Activated B cell treated with CpG ODN at 0.5 μM for 24 hours (primary cell): ENCODE results near the gene TCF7L2. TPM values are rescaled to one million over a fixed set of nuclear protein-coding genes. Genes with fewer than 3 reads are reported as not detected.

Experiments used
- ATAC-seq: fragments of 200-7000 bp; cut with Tn5 transposase; one replicate; pipeline ENCODE4 v1.10.0; 2021; ENCODE audit warnings: low read depth, mild to moderate bottlenecking, moderate library complexity
- CTCF ChIA-PET: fragments of 350-600 bp; sonication (Branson Sonifier 250); formaldehyde crosslinking; loops from one replicate; lab custom pipeline; 2021; ENCODE audit warnings: antibody characterized with exemption; lab: Charles Lee
- POLR2A ChIA-PET: fragments of 350-600 bp; sonication (Branson Sonifier 250); formaldehyde crosslinking; loops from one replicate; lab custom pipeline; 2021; ENCODE audit warnings: antibody characterized with exemption; lab: Charles Lee
- DNase-seq: peaks from one replicate; pipeline ENCODE4 v3.0.0; 2022
- H3K27ac Mint-ChIP-seq: one replicate; pipeline ENCODE4 v1.8.0; 2020; ENCODE audit warnings: mixed read lengths
- H3K27me3 Mint-ChIP-seq: one replicate; pipeline ENCODE4 v1.8.0; 2021; ENCODE audit warnings: mixed read lengths
- H3K36me3 Mint-ChIP-seq: one replicate; pipeline ENCODE4 v1.8.0; 2021; ENCODE audit warnings: low read depth, mixed read lengths
- H3K4me1 Mint-ChIP-seq: one replicate; pipeline ENCODE4 v1.8.0; 2021; ENCODE audit warnings: mixed read lengths
- H3K4me3 Mint-ChIP-seq: one replicate; pipeline ENCODE4 v1.8.0; 2020; ENCODE audit warnings: mild to moderate bottlenecking, mixed read lengths
- H3K9me3 Mint-ChIP-seq: one replicate; pipeline ENCODE4 v1.8.0; 2020; ENCODE audit warnings: mixed read lengths
- intact Hi-C: fragments of 100-400 bp; cut with micrococcal nuclease; formaldehyde crosslinking; loops from one replicate; pipeline ENCODE4 v1.15.1; 2024
- total RNA-seq: library from RNA; stranded (reverse); gene quantifications from 2 replicates; pipeline ENCODE4 v1.2.3, GENCODE V29; 2022
- TF ChIP-seq, protein P1 (sequence below): fragments of 200-600 bp; IDR thresholded peaks from one replicate; pipeline ENCODE4 v1.8.0; 2022; ENCODE audit warnings: antibody characterized with exemption, mild to moderate bottlenecking

The TCF7L2 gene
- total RNA-seq, 1 donor from 2014 or later = 2.2 TPM

DNA sequence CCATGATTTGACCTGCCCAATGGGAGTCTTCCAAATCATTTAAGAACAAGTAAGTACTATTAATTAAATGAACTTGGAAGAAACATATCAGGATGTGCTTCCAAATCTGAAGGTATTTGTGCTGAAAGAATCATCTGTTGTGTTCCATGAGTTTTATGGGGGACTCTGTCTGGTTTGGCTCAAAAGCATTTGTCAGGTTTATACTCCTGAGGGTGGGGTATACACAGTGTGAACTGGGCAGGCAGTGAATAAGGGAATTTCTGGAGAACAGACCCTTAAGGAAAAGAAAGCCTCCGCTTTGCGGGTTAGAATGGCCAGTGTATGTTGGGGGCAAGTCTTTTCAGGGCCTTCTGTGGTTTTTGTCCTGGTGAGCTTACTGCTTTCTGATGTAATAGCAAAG, 29.9 kb downstream of the TCF7L2 start:
- TF ChIP-seq, protein P1, sequence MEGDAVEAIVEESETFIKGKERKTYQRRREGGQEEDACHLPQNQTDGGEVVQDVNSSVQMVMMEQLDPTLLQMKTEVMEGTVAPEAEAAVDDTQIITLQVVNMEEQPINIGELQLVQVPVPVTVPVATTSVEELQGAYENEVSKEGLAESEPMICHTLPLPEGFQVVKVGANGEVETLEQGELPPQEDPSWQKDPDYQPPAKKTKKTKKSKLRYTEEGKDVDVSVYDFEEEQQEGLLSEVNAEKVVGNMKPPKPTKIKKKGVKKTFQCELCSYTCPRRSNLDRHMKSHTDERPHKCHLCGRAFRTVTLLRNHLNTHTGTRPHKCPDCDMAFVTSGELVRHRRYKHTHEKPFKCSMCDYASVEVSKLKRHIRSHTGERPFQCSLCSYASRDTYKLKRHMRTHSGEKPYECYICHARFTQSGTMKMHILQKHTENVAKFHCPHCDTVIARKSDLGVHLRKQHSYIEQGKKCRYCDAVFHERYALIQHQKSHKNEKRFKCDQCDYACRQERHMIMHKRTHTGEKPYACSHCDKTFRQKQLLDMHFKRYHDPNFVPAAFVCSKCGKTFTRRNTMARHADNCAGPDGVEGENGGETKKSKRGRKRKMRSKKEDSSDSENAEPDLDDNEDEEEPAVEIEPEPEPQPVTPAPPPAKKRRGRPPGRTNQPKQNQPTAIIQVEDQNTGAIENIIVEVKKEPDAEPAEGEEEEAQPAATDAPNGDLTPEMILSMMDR = no peak
- CTCF ChIA-PET = no interaction called here
- H3K4me1 Mint-ChIP-seq = peaks cover 17% of the 10 kb centered on the region
- ATAC-seq = no peak
- no peaks in the 10 kb centered on the region for H3K9me3 Mint-ChIP-seq
- POLR2A ChIA-PET = no interaction called here
- intact Hi-C loops = loop anchor here (2.0 to 10.0 kb wide), 3 partner anchors 17 to 705 kb away; no protein-coding TSS in a partner anchor
- H3K27me3 Mint-ChIP-seq = peaks cover 58% of the 10 kb centered on the region
- no peak overlapping the region for H3K27ac Mint-ChIP-seq
- no peak for DNase-seq
- no peak overlapping the region for H3K4me3 Mint-ChIP-seq
- no peaks in the 10 kb centered on the region for H3K36me3 Mint-ChIP-seq

DNA sequence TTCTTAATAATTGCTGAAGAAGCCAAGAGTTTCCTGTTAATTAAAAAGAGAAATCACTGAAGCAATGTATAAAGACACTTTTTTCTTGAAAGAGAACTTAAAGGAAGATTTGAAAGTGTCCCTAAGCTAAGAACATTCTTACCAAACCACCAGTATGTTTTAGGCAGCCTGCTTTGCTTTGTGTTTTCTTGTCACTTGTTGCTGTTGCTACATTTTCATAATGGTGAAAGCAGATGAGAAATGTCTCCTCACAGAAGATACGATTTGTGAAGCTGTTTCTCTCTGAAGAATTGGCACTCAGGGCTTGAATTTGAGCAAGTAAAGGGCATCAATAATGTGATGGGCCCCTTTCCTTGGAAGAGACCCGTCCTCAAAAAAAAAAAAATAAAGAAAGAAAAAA, 30.9 kb downstream of the TCF7L2 start:
- ChIA-PET CTCF (no interaction called here), POLR2A (no interaction called here)
- DNase-seq (no peak), ATAC-seq (no peak)
- Mint-ChIP-seq H3K27me3 (peaks cover 61% of the 10 kb centered on the region), H3K36me3 (no peaks in the 10 kb centered on the region), H3K4me1 (peaks cover 20% of the 10 kb centered on the region), H3K27ac (no peak overlapping the region), H3K9me3 (no peaks in the 10 kb centered on the region), H3K4me3 (peak overlapping the region; percentile 19)
- TF ChIP-seq, protein P1 = no peak
- intact Hi-C loops = loop anchor here (1.0 to 10.0 kb wide), 4 partner anchors 18 to 704 kb away; partner anchors contain the start of gene TCF7L2

DNA sequence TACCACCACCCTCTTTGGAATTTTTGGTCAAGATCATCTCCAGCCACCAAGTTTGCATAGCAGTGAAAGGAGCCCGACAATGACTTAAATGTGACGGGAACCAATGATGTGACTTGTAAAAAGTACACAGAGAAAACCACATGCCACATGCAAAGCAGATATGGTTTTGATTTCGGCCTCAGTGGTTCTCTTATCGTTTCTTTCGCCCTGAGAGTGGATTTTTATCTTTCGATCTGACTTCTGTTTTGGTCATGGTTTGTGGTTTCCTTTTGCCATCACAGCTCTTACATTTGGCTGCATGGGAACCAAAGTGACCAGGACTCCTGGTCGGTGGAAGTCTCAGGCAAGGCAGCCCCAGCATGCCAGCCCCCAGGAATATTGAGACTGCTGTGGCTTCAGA, 31.5 kb downstream of the TCF7L2 start:
- Mint-ChIP-seq H3K27ac (peak overlapping the region; percentile 59), H3K9me3 (no peaks in the 10 kb centered on the region), H3K4me1 (peaks cover 26% of the 10 kb centered on the region), H3K36me3 (no peaks in the 10 kb centered on the region), H3K27me3 (peaks cover 62% of the 10 kb centered on the region), H3K4me3 (no peak overlapping the region)
- intact Hi-C loops = loop anchor here (1.0 to 10.0 kb wide), 4 partner anchors 19 to 703 kb away; partner anchors contain the start of gene TCF7L2
- peak; percentile 81 for ATAC-seq
- DNase-seq = no peak
- CTCF ChIA-PET = no interaction called here
- POLR2A ChIA-PET = no interaction called here
- TF ChIP-seq, protein P1 = no peak

DNA sequence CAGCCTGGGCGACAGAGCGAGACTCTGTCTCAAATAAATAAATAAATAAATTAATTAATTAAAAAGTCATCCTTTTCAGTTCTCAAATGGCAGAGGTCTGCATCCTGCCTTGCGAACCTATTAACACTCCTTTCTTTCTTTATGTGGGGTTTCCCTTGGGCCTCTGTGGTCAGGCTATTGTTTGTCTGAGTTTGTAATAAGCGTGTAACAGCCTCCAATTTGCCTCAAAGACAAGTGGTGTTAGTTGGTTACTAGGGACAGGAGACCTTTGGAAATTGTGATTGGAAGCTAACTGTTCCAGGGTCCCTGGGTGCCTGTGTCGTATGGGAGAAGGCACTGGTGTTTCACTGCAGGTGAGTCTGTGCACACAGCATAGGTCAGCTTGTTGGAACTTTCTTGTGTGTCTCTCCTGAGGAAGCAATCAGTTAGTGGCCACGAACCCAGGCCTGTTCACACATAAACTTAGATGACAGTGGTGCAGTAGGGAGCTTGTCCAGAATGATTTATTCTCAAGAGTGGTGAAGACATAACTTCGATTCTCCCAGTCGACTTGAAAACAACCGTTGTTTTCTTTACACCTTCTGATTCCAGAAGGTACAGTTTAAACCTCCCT, 33.5 kb downstream of the TCF7L2 start:
- Mint-ChIP-seq H3K27me3 (peaks cover 64% of the 10 kb centered on the region), H3K36me3 (no peaks in the 10 kb centered on the region), H3K9me3 (no peaks in the 10 kb centered on the region), H3K4me3 (no peak overlapping the region), H3K4me1 (peaks cover 28% of the 10 kb centered on the region), H3K27ac (no peak overlapping the region)
- ATAC-seq (no peak), DNase-seq (no peak)
- ChIA-PET CTCF (no interaction called here), POLR2A (no interaction called here)
- intact Hi-C loops = loop anchor here (10.0 kb wide), 1 partner anchor 701 kb away; no protein-coding TSS in a partner anchor
- TF ChIP-seq, protein P1 = no peak

DNA sequence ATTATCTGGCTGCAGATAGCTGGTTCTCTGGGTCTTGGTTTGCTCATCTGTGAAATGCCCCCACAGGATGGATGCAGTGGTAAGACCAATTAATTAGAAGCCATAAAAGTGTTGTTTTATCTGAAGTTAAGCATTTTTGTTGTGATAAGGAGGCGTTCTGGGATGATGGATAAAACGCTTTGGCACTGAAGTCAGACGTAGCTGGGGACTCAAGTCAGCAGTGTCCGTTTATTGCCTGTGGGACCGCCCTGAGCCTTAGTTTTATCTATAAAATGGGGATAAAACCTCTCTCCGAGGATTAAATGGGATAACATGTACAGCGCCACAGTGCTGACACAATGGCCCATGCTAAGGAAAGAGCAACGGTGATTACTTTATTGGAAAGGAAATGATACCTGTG, 34.7 kb downstream of the TCF7L2 start:
- no peak for DNase-seq
- Mint-ChIP-seq H3K4me3 (no peak overlapping the region), H3K9me3 (no peaks in the 10 kb centered on the region), H3K27me3 (peaks cover 69% of the 10 kb centered on the region), H3K36me3 (no peaks in the 10 kb centered on the region), H3K27ac (no peak overlapping the region), H3K4me1 (peaks cover 28% of the 10 kb centered on the region)
- intact Hi-C loops = loop anchor here (10.0 kb wide), 1 partner anchor 700 kb away; no protein-coding TSS in a partner anchor
- TF ChIP-seq, protein P1 = no peak
- ATAC-seq = no peak
- ChIA-PET POLR2A (interaction anchor here (0.6 kb wide), 1 partner anchor 22 kb away, joined by 5 read pairs; no protein-coding TSS in a partner anchor), CTCF (no interaction called here)
